Stimulated activated naive CD8-positive, alpha-beta T cell treated with anti-CD3 and anti-CD28 coated beads, Interleukin-15, Interleukin-2, amounts not matched to agents 100 ng/mL and 50 ng/mL, for 24 hours (primary cell): ENCODE results near the gene RNF217.

ENCODE experiments used
- H3K27ac Mint-ChIP-seq: one replicate; pipeline ENCODE4 v1.8.0; 2021; ENCODE audit warnings: mild to moderate bottlenecking, mixed read lengths
- H3K27me3 Mint-ChIP-seq: one replicate; pipeline ENCODE4 v1.8.0; 2021; ENCODE audit warnings: mixed read lengths
- H3K36me3 Mint-ChIP-seq: one replicate; pipeline ENCODE4 v1.8.0; 2021; ENCODE audit warnings: low read depth, mixed read lengths
- H3K4me1 Mint-ChIP-seq: one replicate; pipeline ENCODE4 v1.8.0; 2021; ENCODE audit warnings: low read depth, mixed read lengths
- H3K4me3 Mint-ChIP-seq: one replicate; pipeline ENCODE4 v1.8.0; 2021; ENCODE audit warnings: mild to moderate bottlenecking, mixed read lengths
- H3K9me3 Mint-ChIP-seq: one replicate; pipeline ENCODE4 v1.8.0; 2021; ENCODE audit warnings: mixed read lengths

The RNF217 gene

DNA sequence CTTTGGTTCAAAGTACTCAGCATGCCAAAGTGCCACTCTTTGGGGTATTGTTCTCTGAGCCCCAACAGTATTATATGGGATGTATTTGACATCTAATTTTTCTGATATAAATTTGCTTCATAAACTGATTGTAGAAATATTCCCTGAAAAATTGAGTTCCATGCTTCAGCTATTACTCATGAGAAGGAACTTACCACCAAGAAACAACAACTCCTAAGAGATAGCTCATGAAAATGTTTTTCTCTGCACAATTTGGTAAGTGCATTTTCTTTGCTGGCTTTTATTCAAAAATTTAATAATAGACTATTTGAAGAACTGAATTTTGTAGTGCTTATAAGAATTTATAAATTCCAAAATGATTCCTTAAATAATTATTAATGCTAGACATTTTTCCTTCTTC lies 178.6 kb downstream of the RNF217 start:
- Mint-ChIP-seq H3K4me1 (no peaks in the 10 kb centered on the region), H3K27me3 (no peaks in the 10 kb centered on the region), H3K4me3 (no peak overlapping the region), H3K27ac (no peak overlapping the region), H3K36me3 (no peaks in the 10 kb centered on the region), H3K9me3 (no peaks in the 10 kb centered on the region)
